Keratinocyte (primary cell): ENCODE data around the gene TMEM183A. TPM values are rescaled to one million over a fixed set of nuclear protein-coding genes. Genes with fewer than 3 reads are reported as not detected.

Experiments
- DNase-seq: peaks from one replicate; pipeline ENCODE4 v3.0.0-alpha.2; 2011; ENCODE audit warnings: low read depth, missing footprints, low spot score
- FAIRE-seq: peaks from 2 replicates; lab custom pipeline; 2011; peaks lifted over from hg19 to GRCh38; lab: Jason Lieb, UNC
- H2AFZ ChIP-seq: 2 replicates; pipeline ENCODE4 v1.6.0; 2012; ENCODE audit warnings: low read length, control low read depth, inconsistent platforms; ENCODE audit not compliant: control insufficient read depth
- H3K27ac ChIP-seq: 2 replicates; pipeline ENCODE4 v1.5.1; 2011; ENCODE audit warnings: low read length; ENCODE audit not compliant: control insufficient read depth, insufficient read depth
- H3K27me3 ChIP-seq: 3 replicates; pipeline ENCODE4 v1.6.0; 2011; ENCODE audit warnings: low read length; ENCODE audit not compliant: control insufficient read depth, insufficient read depth; ENCODE audit errors: extremely low read depth
- H3K36me3 ChIP-seq, 2 experiments: 2 replicates in 1 of 2; 3 replicates in 1 of 2; pipeline ENCODE4 v1.5.1; 2011; ENCODE audit warnings: low read length in 2 of 2, mild to moderate bottlenecking in 1 of 2; ENCODE audit not compliant: control insufficient read depth in 2 of 2, insufficient read depth in 2 of 2; ENCODE audit errors: extremely low read depth in 1 of 2
- H3K4me1 ChIP-seq: 3 replicates; pipeline ENCODE4 v1.5.1; 2011; ENCODE audit warnings: low read length; ENCODE audit not compliant: control insufficient read depth, insufficient read depth; ENCODE audit errors: extremely low read depth
- H3K4me2 ChIP-seq: 3 replicates; pipeline ENCODE4 v1.6.0; 2011; ENCODE audit warnings: low read depth, low read length; ENCODE audit not compliant: control insufficient read depth, insufficient read depth; ENCODE audit errors: extremely low read depth
- H3K4me3 ChIP-seq, 3 experiments: fragments of 200-600 bp in 1 of 3; sonication (generic) in 1 of 3; 2 replicates in 2 of 3; 3 replicates in 1 of 3; pipeline ENCODE4 v1.5.1; 2011 to 2016; ENCODE audit warnings: low read length in 3 of 3, mild to moderate bottlenecking in 3 of 3, control low read depth in 2 of 3, inconsistent platforms in 1 of 3, low read depth in 1 of 3, mixed read lengths in 1 of 3, mixed run types in 1 of 3, moderate library complexity in 1 of 3; ENCODE audit not compliant: control insufficient read depth in 2 of 3, insufficient read depth in 2 of 3; ENCODE audit errors: extremely low read depth in 1 of 3
- H3K79me2 ChIP-seq: 2 replicates; pipeline ENCODE4 v1.6.0; 2012; ENCODE audit warnings: low read length; ENCODE audit not compliant: control insufficient read depth, insufficient read depth
- H3K9ac ChIP-seq: 3 replicates; pipeline ENCODE4 v1.6.0; 2011; ENCODE audit warnings: low read length; ENCODE audit not compliant: control insufficient read depth, insufficient read depth; ENCODE audit errors: extremely low read depth
- H3K9me1 ChIP-seq: 3 replicates; pipeline ENCODE4 v1.6.0; 2011; ENCODE audit warnings: low read length; ENCODE audit not compliant: control insufficient read depth, insufficient read depth; ENCODE audit errors: extremely low read depth
- H3K9me3 ChIP-seq: 2 replicates; pipeline ENCODE4 v1.5.1; 2012; ENCODE audit warnings: low read depth, low read length; ENCODE audit not compliant: control insufficient read depth
- H4K20me1 ChIP-seq: 3 replicates; pipeline ENCODE4 v1.6.0; 2011; ENCODE audit warnings: low read length; ENCODE audit not compliant: control insufficient read depth, insufficient read depth; ENCODE audit errors: extremely low read depth
- EZH2 ChIP-seq: IDR thresholded peaks from one replicate; pipeline ENCODE4 v1.6.1; 2012; ENCODE audit warnings: inconsistent platforms, mild to moderate bottlenecking, low read length, moderate library complexity
- dilution Hi-C: fragments of 300-500 bp; cut with MboI; formaldehyde crosslinking; loops from one replicate; pipeline ENCODE4 v1.7.0; 2020; ENCODE audit warnings: low sequenced_read_pairs; ENCODE audit not compliant: extremely low pct_ligation_motif_present
- polyA plus RNA-seq, 5 experiments: library from polyadenylated mRNA; depleted of rRNA in 3 of 5; stranded (reverse) in 3 of 5; stranded (forward) in 1 of 5; unstranded in 1 of 5; fragments of >200 nt; gene quantifications; 1 replicate in 1 of 5; 2 replicates in 3 of 5; 3 replicates in 1 of 5; pipeline versions ENCODE4 v1.2.1 to v1.2.3, GENCODE V29; 2011 to 2012; ENCODE audit warnings: missing spikeins in 2 of 5, low read depth in 1 of 5, low replicate concordance in 1 of 5
- TF ChIP-seq, protein P1 (sequence below), 3 experiments: IDR thresholded peaks in 1 of 3; conservative IDR thresholded peaks in 1 of 3; optimal IDR thresholded peaks in 1 of 3; 2 replicates in 2 of 3; 3 replicates in 1 of 3; pipeline versions ENCODE3 to v1.5.1; 2011; ENCODE audit warnings: low read length in 3 of 3, mild to moderate bottlenecking in 3 of 3, moderate library complexity in 2 of 3, control low read depth in 1 of 3, inconsistent platforms in 1 of 3; ENCODE audit not compliant: insufficient read depth in 2 of 3; ENCODE audit errors: extremely low read depth in 1 of 3

The TMEM183A gene
- polyA plus RNA-seq, 1 donor (not counting 4 experiments of a cell fraction or from before 2014, with no cell fraction given) = 88.2 TPM

DNA sequence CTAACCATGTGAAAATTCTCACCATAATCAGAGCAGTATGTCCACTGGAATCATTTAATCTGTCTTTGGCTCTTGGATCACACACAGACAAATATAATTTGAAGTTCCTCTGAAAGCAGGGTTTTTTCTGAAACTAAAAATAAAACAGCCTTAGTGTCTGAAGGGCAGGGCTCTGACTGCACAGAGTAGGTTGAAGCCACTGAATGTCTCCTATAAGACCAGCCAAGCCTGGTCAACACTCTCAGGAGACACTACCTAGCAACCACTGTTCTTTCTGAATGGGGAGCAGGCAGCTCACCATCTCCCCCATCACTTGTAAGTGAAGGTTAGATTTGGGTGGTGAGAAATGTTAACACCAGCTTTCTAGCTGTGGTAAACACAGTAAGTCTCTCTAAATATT is 16.1 kb upstream of the TMEM183A start:
- H3K27ac ChIP-seq = no peak overlapping the region
- no peak overlapping the region for H2AFZ ChIP-seq
- no peaks in the 10 kb centered on the region for H3K9me3 ChIP-seq
- FAIRE-seq (no peak), DNase-seq (no peak)
- no peak overlapping the region for H3K4me3 ChIP-seq
- no peaks in the 10 kb centered on the region for H3K27me3 ChIP-seq
- H3K9ac ChIP-seq = no peak overlapping the region
- H3K4me2 ChIP-seq = no peak overlapping the region
- no peak for TF ChIP-seq EZH2
- TF ChIP-seq, protein P1, sequence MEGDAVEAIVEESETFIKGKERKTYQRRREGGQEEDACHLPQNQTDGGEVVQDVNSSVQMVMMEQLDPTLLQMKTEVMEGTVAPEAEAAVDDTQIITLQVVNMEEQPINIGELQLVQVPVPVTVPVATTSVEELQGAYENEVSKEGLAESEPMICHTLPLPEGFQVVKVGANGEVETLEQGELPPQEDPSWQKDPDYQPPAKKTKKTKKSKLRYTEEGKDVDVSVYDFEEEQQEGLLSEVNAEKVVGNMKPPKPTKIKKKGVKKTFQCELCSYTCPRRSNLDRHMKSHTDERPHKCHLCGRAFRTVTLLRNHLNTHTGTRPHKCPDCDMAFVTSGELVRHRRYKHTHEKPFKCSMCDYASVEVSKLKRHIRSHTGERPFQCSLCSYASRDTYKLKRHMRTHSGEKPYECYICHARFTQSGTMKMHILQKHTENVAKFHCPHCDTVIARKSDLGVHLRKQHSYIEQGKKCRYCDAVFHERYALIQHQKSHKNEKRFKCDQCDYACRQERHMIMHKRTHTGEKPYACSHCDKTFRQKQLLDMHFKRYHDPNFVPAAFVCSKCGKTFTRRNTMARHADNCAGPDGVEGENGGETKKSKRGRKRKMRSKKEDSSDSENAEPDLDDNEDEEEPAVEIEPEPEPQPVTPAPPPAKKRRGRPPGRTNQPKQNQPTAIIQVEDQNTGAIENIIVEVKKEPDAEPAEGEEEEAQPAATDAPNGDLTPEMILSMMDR (optimal IDR thresholded peaks at IDR 0.05 in 1 of 3, IDR thresholded peaks at IDR 0.05 in 1 of 3, conservative IDR thresholded peaks at IDR 0.05 in 1 of 3; ENCODE audit: extremely low read depth in 1 of 3, insufficient read depth in 2 of 3, low read length in 3 of 3) = no peak
- H3K79me2 ChIP-seq = no peaks in the 10 kb centered on the region
- no peaks in the 10 kb centered on the region for H3K9me1 ChIP-seq
- no peaks in the 10 kb centered on the region for H3K4me1 ChIP-seq
- H3K36me3 ChIP-seq = no peaks in the 10 kb centered on the region
- dilution Hi-C loops = no loop called here
- H4K20me1 ChIP-seq = no peaks in the 10 kb centered on the region

DNA sequence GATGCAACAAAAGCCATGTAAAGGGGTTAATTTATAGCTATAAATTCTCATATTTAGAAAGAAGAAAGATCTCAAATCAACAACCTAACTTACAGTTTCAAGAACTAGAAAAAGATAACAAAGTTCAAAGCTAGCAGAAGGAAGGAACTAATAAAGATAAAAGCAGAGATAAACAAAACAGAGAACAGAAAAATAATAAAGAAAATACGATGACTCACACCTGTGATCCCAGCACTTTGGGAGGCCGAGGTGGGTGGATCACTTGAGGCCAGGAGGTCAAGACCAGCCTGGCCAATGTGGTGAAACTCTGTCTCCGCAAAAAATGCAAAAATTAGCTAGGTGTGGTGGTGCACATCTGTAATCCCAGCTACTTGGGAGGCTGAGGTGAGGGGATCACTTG is 12.4 kb upstream of the TMEM183A start:
- H3K27ac ChIP-seq = no peak overlapping the region
- no peaks in the 10 kb centered on the region for H3K36me3 ChIP-seq
- TF ChIP-seq EZH2 = no peak
- TF ChIP-seq, protein P1 (optimal IDR thresholded peaks at IDR 0.05 in 1 of 3, IDR thresholded peaks at IDR 0.05 in 1 of 3, conservative IDR thresholded peaks at IDR 0.05 in 1 of 3; ENCODE audit: extremely low read depth in 1 of 3, insufficient read depth in 2 of 3, low read length in 3 of 3) = no peak
- no peaks in the 10 kb centered on the region for H3K9me3 ChIP-seq
- DNase-seq (no peak), FAIRE-seq (no peak)
- H3K27me3 ChIP-seq = no peaks in the 10 kb centered on the region
- no peaks in the 10 kb centered on the region for H3K4me1 ChIP-seq
- no peak overlapping the region for H3K4me2 ChIP-seq
- H2AFZ ChIP-seq = no peak overlapping the region
- H3K79me2 ChIP-seq = no peaks in the 10 kb centered on the region
- no peaks in the 10 kb centered on the region for H4K20me1 ChIP-seq
- no peak overlapping the region for H3K4me3 ChIP-seq
- no peaks in the 10 kb centered on the region for H3K9me1 ChIP-seq
- dilution Hi-C loops = no loop called here
- no peak overlapping the region for H3K9ac ChIP-seq
